WTC11 (cell line): ENCODE measurements around the gene CAPN13. TPM values are rescaled to one million over a fixed set of nuclear protein-coding genes. Genes with fewer than 3 reads are reported as not detected.

Experiments used
- ATAC-seq: fragments of 200-7000 bp; cut with Tn5 transposase; 2 replicates; pipeline ENCODE4 v1.10.0; 2021; ENCODE audit warnings: mild to moderate bottlenecking, moderate library complexity
- CTCF ChIA-PET: fragments of 300-600 bp; sonication (Branson Sonifier 250); formaldehyde crosslinking; loops from one replicate; lab custom pipeline; 2021; ENCODE audit warnings: antibody characterized with exemption; lab: Charles Lee
- POLR2A ChIA-PET: fragments of 350-600 bp; sonication (Branson Sonifier 250); formaldehyde crosslinking; loops from one replicate; lab custom pipeline; 2021; ENCODE audit warnings: antibody characterized with exemption; lab: Charles Lee
- DNase-seq: peaks from one replicate; pipeline ENCODE4 v3.0.0; 2021; ENCODE audit warnings: low spot score
- H3K27ac Mint-ChIP-seq: 2 replicates; pipeline ENCODE4 v1.8.0; 2021; ENCODE audit warnings: mixed read lengths
- H3K27me3 Mint-ChIP-seq: 2 replicates; pipeline ENCODE4 v1.8.0; 2021; ENCODE audit warnings: low read depth, mild to moderate bottlenecking, moderate library complexity, mixed read lengths
- H3K36me3 Mint-ChIP-seq: 2 replicates; pipeline ENCODE4 v1.8.0; 2021; ENCODE audit warnings: mixed read lengths
- H3K4me1 Mint-ChIP-seq: 2 replicates; pipeline ENCODE4 v1.8.0; 2022; ENCODE audit warnings: mixed read lengths
- H3K4me3 Mint-ChIP-seq: 2 replicates; pipeline ENCODE4 v1.8.0; 2021; ENCODE audit warnings: mild to moderate bottlenecking, moderate library complexity, mixed read lengths
- H3K9me3 Mint-ChIP-seq: 2 replicates; pipeline ENCODE4 v1.8.0; 2021; ENCODE audit warnings: mixed read lengths
- AR ChIP-seq: fragments of 250-450 bp; sonication (Bioruptor Pico); IDR thresholded peaks from 2 replicates; pipeline ENCODE4 v1.9.0; 2021; ENCODE audit warnings: mild to moderate bottlenecking
- ATF1 ChIP-seq: sonication (generic); formaldehyde crosslinking; IDR thresholded peaks from 2 replicates; pipeline ENCODE4 v1.8.1; 2023; ENCODE audit warnings: mild to moderate bottlenecking, moderate library complexity, missing genetic modification reagents
- CBFB ChIP-seq: sonication (generic); formaldehyde crosslinking; IDR thresholded peaks from 2 replicates; pipeline ENCODE4 v1.8.1; 2022; ENCODE audit warnings: mild to moderate bottlenecking, low read depth, missing genetic modification reagents
- E2F4 ChIP-seq: sonication (generic); formaldehyde crosslinking; IDR thresholded peaks from 2 replicates; pipeline ENCODE4 v1.8.1; 2022; ENCODE audit warnings: low read depth, mild to moderate bottlenecking, moderate library complexity, missing genetic modification reagents, borderline replicate concordance
- EMX1 ChIP-seq: fragments of 250-450 bp; sonication (Bioruptor Pico); IDR thresholded peaks from 2 replicates; pipeline ENCODE4 v1.8.0; 2021; ENCODE audit warnings: mild to moderate bottlenecking
- FOXK1 ChIP-seq: sonication (generic); formaldehyde crosslinking; IDR thresholded peaks from 2 replicates; pipeline ENCODE4 v1.8.0; 2022; ENCODE audit warnings: mild to moderate bottlenecking, moderate library complexity, missing genetic modification reagents
- GTF2I ChIP-seq: fragments of 250-450 bp; sonication (Bioruptor Pico); conservative IDR thresholded peaks from 2 replicates; pipeline ENCODE4 v1.4.0; 2021; ENCODE audit warnings: mild to moderate bottlenecking
- IRF1 ChIP-seq: sonication (generic); formaldehyde crosslinking; IDR thresholded peaks from 2 replicates; pipeline ENCODE4 v1.8.0; 2023; ENCODE audit warnings: missing genetic modification reagents
- KAT7 ChIP-seq: sonication (generic); formaldehyde crosslinking; IDR thresholded peaks from 2 replicates; pipeline ENCODE4 v1.8.1; 2023; ENCODE audit warnings: missing genetic modification reagents, mild to moderate bottlenecking, borderline replicate concordance
- NFYB ChIP-seq: sonication (generic); formaldehyde crosslinking; conservative IDR thresholded peaks from 2 replicates; pipeline ENCODE4 v1.8.0; 2022; ENCODE audit warnings: low read depth, missing genetic modification reagents
- STAT6 ChIP-seq: sonication (generic); formaldehyde crosslinking; conservative IDR thresholded peaks from 2 replicates; pipeline ENCODE4 v1.8.1; 2023; ENCODE audit warnings: mild to moderate bottlenecking, low read depth, missing genetic modification reagents, moderate library complexity
- TCF7 ChIP-seq: sonication (generic); formaldehyde crosslinking; IDR thresholded peaks from 2 replicates; pipeline ENCODE4 v1.8.0; 2022; ENCODE audit warnings: mild to moderate bottlenecking, low read depth, missing genetic modification reagents, moderate library complexity
- USF1 ChIP-seq: sonication (generic); formaldehyde crosslinking; IDR thresholded peaks from 2 replicates; pipeline ENCODE4 v1.8.0; 2022; ENCODE audit warnings: mild to moderate bottlenecking, missing genetic modification reagents
- ZBTB43 ChIP-seq: sonication (generic); formaldehyde crosslinking; IDR thresholded peaks from 2 replicates; pipeline ENCODE4 v1.8.1; 2023; ENCODE audit warnings: mild to moderate bottlenecking, missing genetic modification reagents
- ZSCAN18 ChIP-seq: fragments of 250-450 bp; sonication (Bioruptor Pico); IDR thresholded peaks from 2 replicates; pipeline ENCODE4 v2.1.2; 2022; ENCODE audit warnings: mild to moderate bottlenecking, moderate library complexity
- total RNA-seq: library from RNA; stranded (reverse); gene quantifications from 3 replicates; pipeline ENCODE4 v1.2.3, GENCODE V29; 2021

CAPN13 gene
- total RNA-seq, 1 experiment from 2014 or later, result 1.7 TPM

- H3K36me3 Mint-ChIP-seq, result no peaks in the 10 kb centered on the region
- TF ChIP-seq ZSCAN18 (CRISPR knock-in tag) (no peak), NFYB (CRISPR knock-in tag) (no peak), GTF2I (no peak), ATF1 (no peak), CBFB (CRISPR knock-in tag) (no peak), IRF1 (CRISPR knock-in tag) (no peak), KAT7 (CRISPR knock-in tag) (no peak), USF1 (CRISPR knock-in tag) (no peak)
- TF ChIP-seq, all 79 proteins: peak for 0
- no peaks in the 10 kb centered on the region for H3K9me3 Mint-ChIP-seq
- no peak overlapping the region for H3K27ac Mint-ChIP-seq
- DNase-seq, result no peak
- no peaks in the 10 kb centered on the region for H3K4me1 Mint-ChIP-seq
- no peaks in the 10 kb centered on the region for H3K27me3 Mint-ChIP-seq
- no peak for ATAC-seq
- H3K4me3 Mint-ChIP-seq, result no peak overlapping the region
- ChIA-PET POLR2A (no interaction called here), CTCF (no interaction called here)
These were observed 62.4 kb downstream of the CAPN13 start for GRCh38 chr2:30744823-30745222.

GRCh38 chr2:30741576-30741975 is 65.7 kb downstream of the CAPN13 start:
- no peaks in the 10 kb centered on the region for H3K9me3 Mint-ChIP-seq
- no peak for TF ChIP-seq TCF7 (CRISPR knock-in tag)
- no peak for TF ChIP-seq FOXK1 (CRISPR knock-in tag)
- no peak for TF ChIP-seq E2F4 (CRISPR knock-in tag)
- no peak for TF ChIP-seq GTF2I
- no peak for TF ChIP-seq ZBTB43
- TF ChIP-seq AR (CRISPR knock-in tag), result no peak
- TF ChIP-seq EMX1 (CRISPR knock-in tag), result no peak
- no peak for TF ChIP-seq STAT6 (CRISPR knock-in tag)
- H3K27ac Mint-ChIP-seq, result no peak overlapping the region
- no peak overlapping the region for H3K4me3 Mint-ChIP-seq
- ChIA-PET POLR2A (no interaction called here), CTCF (no interaction called here)
- DNase-seq, result no peak
- ATAC-seq, result no peak
- no peaks in the 10 kb centered on the region for H3K36me3 Mint-ChIP-seq
- no peaks in the 10 kb centered on the region for H3K27me3 Mint-ChIP-seq
- peaks cover 3% of the 10 kb centered on the region; the same call in 1 of the 2 replicates for H3K4me1 Mint-ChIP-seq
